ENCODE results near the gene CACNG6. TPM values are rescaled to one million over a fixed set of nuclear protein-coding genes. Genes with fewer than 3 reads are reported as not detected.

CACNG6 gene
- total and polyA plus RNA-seq, 10 of the 15 experiments (the other 5 are each of a cell fraction or from before 2014, with no cell fraction given): 0.07 TPM; not detected in 9

DNA sequence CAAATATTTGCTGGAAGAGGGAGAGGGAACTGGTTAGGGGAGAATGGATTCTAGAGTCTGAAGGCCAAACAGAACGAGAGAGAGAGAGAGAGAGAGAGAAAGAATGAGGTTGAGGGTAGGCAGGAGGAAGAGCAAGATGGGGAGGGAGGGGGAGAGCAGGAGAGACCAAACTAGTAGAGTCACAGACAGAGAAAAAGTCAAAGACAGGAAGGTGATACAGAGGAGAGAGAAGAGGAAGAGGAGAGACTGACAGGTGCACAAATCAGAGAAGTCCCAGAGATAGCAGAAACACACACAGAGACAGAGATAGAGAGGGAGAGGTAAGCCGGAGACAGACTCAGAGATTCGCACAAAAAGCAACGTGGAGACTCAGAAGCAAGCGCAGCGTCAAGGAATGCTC, 5.6 kb upstream of the CACNG6 start:
- FAIRE-seq (no peak), DNase-seq (ENCODE audit: low read depth, low spot score) (no peak), ATAC-seq (no peak)
- ChIA-PET CTCF (no interaction called here), POLR2A (no interaction called here), SMC1A (ENCODE audit: uncharacterized antibody, unreplicated experiment) (no interaction called here), RAD21 (ENCODE audit: unreplicated experiment) (no interaction called here)
- Histone ChIP-seq H3K4me2 (ENCODE audit: control insufficient read depth, insufficient read depth) (no peak overlapping the region), H2AFZ (ENCODE audit: control insufficient read depth, low read depth, low read length) (no peak overlapping the region), H3K4me3 (no peak overlapping the region), H3K36me3 (ENCODE audit: control insufficient read depth in 2 of 2, insufficient read depth in 2 of 2, low read length in 1 of 2) (no peaks in the 10 kb centered on the region), H3K4me1 (ENCODE audit: control insufficient read depth, insufficient read depth, low read length) (no peaks in the 10 kb centered on the region), H3K9me3 (replicated peaks; ENCODE audit: control insufficient read depth, insufficient read depth, low read length) (no peaks in the 10 kb centered on the region; the same call in 2 of the 3 replicates), H3K9ac (ENCODE audit: control insufficient read depth, insufficient read depth, low read length) (no peak overlapping the region), H4K20me1 (ENCODE audit: control insufficient read depth, insufficient read depth) (no peaks in the 10 kb centered on the region), H3K27me3 (replicated peaks in 1 of 2; ENCODE audit: control insufficient read depth in 2 of 2, insufficient read depth in 2 of 2, low read length in 1 of 2) (no peaks in the 10 kb centered on the region), H3K79me2 (ENCODE audit: control insufficient read depth, insufficient read depth, low read length) (no peaks in the 10 kb centered on the region), H3K27ac (ENCODE audit: control insufficient read depth, insufficient read depth) (no peak overlapping the region)
- 48% methylated on average over 6 of the region's 6 CpGs for WGBS (ENCODE audit: insufficient coverage, insufficient replicate concordance, low lambda C conversion rate, missing lambda C conversion rate)
- TF ChIP-seq TBL1XR1 (IDR thresholded peaks at IDR 0.05; ENCODE audit: low read depth, low read length) (no peak), LARP7 (IDR thresholded peaks at IDR 0.05) (no peak), IRF5 (IDR thresholded peaks at IDR 0.05; ENCODE audit: borderline replicate concordance) (no peak), ZBED1 (IDR thresholded peaks at IDR 0.05; ENCODE audit: borderline replicate concordance) (no peak), BCLAF1 (IDR thresholded peaks at IDR 0.05) (no peak), MXI1 (IDR thresholded peaks at IDR 0.05; ENCODE audit: low read depth, low read length) (no peak), E2F8 (IDR thresholded peaks at IDR 0.05; ENCODE audit: low read depth, partially characterized antibody) (no peak), MTA2 (IDR thresholded peaks at IDR 0.05; ENCODE audit: low read depth) (no peak), ZNF384 (IDR thresholded peaks at IDR 0.05; ENCODE audit: borderline replicate concordance, low read depth, low read length) (no peak), TARDBP (IDR thresholded peaks at IDR 0.05; ENCODE audit: borderline replicate concordance) (no peak), MEF2B (IDR thresholded peaks at IDR 0.05; ENCODE audit: partially characterized antibody, poor library complexity, severe bottlenecking) (no peak), SMAD5 (IDR thresholded peaks at IDR 0.05; ENCODE audit: low read depth) (no peak), CREM (IDR thresholded peaks at IDR 0.05; ENCODE audit: low read depth) (no peak)
- TF ChIP-seq, protein P1, sequence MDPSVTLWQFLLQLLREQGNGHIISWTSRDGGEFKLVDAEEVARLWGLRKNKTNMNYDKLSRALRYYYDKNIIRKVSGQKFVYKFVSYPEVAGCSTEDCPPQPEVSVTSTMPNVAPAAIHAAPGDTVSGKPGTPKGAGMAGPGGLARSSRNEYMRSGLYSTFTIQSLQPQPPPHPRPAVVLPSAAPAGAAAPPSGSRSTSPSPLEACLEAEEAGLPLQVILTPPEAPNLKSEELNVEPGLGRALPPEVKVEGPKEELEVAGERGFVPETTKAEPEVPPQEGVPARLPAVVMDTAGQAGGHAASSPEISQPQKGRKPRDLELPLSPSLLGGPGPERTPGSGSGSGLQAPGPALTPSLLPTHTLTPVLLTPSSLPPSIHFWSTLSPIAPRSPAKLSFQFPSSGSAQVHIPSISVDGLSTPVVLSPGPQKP (IDR thresholded peaks at IDR 0.05; ENCODE audit: low read depth, low read length): no peak
- TF ChIP-seq, protein P2, sequence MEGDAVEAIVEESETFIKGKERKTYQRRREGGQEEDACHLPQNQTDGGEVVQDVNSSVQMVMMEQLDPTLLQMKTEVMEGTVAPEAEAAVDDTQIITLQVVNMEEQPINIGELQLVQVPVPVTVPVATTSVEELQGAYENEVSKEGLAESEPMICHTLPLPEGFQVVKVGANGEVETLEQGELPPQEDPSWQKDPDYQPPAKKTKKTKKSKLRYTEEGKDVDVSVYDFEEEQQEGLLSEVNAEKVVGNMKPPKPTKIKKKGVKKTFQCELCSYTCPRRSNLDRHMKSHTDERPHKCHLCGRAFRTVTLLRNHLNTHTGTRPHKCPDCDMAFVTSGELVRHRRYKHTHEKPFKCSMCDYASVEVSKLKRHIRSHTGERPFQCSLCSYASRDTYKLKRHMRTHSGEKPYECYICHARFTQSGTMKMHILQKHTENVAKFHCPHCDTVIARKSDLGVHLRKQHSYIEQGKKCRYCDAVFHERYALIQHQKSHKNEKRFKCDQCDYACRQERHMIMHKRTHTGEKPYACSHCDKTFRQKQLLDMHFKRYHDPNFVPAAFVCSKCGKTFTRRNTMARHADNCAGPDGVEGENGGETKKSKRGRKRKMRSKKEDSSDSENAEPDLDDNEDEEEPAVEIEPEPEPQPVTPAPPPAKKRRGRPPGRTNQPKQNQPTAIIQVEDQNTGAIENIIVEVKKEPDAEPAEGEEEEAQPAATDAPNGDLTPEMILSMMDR (IDR thresholded peaks at IDR 0.05 in 2 of 3, conservative IDR thresholded peaks at IDR 0.05 in 1 of 3; ENCODE audit: control insufficient read depth in 2 of 3, extremely low read depth in 1 of 3, insufficient read depth in 1 of 3, low read depth in 3 of 3, low read length in 3 of 3): no peak
- intact Hi-C loops (cut with micrococcal nuclease; ENCODE audit: unreplicated experiment) (no loop called here), in situ Hi-C loops (cut with MboI) (no loop called here)
- BruUV-seq (replicated peaks): no TSS peak
